Stimulated activated CD8-positive, alpha-beta memory T cell treated with anti-CD3 and anti-CD28 coated beads, Interleukin-7, amount 100 ng/mL, for 1 hour (primary cell): Measurements from ENCODE around the gene HS2ST1.

Source experiments
- DNase-seq, 2 donors: peaks; one replicate each; pipeline ENCODE4 v3.0.0-alpha.2; 2020; ENCODE audit warnings: low read depth in 2 of 2

HS2ST1 gene

GRCh38 chr1:87111659-87112371 lies 197.4 kb downstream of the HS2ST1 start:
- DNase-seq: no peak

GRCh38 chr1:87113313-87113712 lies 198.9 kb downstream of the HS2ST1 start:
- DNase-seq: no peak

DNA sequence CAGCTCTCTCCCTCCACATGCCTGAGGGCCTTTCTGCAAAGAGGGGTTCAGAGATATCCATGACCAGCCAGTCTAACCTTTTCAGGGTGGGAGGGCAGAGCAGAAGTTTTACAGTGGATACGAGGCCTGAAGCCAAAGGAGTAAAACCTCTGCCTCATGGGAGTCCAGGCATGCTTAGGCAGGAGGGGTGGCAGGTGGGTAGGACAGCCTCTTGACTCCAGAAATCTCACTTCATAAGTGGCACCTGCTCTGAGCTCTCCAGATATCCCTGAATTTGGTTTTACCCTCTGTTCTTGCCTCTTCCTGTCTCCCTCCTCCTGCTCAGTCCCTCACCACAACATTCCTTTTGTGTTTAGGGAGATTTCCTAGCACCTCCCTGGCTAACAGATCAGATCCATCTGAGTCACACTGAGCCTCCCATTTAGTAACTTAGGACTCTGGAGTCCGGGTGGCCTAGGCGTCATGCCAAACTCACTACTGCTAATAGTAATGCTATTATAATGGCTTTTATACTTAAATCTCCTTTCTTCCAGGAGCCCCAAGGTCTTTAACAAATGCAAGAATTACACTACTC lies 201.0 kb downstream of the HS2ST1 start:
- DNase-seq: no peak

GRCh38 chr1:87115891-87116290 lies 201.5 kb downstream of the HS2ST1 start:
- DNase-seq: no peak

DNA sequence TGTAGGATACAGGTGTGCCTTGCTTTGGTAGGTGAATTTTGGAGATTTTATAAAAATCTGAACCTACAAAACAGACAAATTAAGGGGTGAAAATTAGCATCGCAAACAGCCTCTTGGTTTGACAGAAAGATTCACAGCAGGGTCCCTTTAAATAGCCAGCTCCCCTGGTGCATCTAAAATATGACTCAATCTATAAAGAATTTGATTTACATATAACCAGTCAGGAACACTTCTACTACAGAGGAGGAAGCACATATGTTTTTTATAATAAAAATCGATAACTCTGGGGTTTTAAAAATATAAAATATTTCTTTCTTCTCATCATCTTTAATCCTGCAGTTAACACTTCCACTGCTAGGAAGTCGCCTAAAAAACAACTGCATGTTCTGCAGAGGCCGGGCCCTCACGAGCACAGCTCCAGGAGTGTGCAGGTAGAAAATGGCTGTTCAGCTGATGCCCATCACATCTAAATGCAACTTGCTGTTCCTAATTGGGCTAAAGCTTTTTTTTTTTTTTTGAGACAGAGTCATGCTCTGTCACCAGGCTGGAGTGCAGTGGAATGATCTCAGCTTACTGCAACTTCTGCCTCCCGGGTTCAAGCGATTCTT lies 203.4 kb downstream of the HS2ST1 start:
- DNase-seq: no peak

GRCh38 chr1:87119541-87120140 lies 205.2 kb downstream of the HS2ST1 start:
- DNase-seq: no peak

DNA sequence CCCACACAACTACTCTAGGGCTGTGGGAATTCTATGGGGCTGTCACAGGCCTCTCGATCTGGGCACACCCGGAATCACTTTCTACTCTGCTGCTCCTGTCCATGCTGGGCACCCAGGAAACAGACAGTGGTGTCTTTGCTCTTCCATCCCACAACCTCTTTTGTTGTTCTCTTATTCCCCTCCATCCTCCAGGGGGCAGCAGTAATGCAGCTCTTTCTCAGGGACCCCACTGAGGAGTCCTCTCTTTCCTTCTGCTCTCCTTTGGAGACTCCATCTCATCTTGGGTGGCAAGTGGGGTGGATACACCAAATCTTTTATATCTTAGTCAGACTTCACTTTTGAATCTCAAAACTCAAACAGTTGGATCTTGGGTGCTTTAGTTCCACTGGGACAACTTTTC lies 206.3 kb downstream of the HS2ST1 start:
- no peak for DNase-seq

DNA sequence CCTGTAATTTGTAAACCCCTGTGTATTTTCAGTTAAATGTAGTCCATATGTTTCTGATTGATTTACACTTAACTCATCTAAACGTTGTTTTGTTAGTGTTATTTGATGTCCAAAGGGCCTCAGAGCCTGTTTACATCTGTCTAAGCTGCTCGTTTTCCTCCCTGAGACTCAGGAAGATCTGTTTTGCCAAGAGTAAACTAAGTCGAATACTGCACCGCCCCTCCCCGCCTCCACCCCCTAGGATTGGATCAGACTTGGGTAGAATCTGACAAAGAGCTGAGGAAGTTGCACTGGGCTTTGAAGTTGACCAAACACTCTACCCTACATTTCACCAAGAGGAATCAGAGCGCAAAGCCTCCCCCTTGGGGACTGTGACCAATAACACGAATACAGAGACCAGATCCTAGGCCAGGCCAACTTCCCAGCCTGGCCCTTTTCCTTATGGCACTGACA lies 207.3 kb downstream of the HS2ST1 start:
- no peak for DNase-seq

GRCh38 chr1:87122243-87122642 lies 207.8 kb downstream of the HS2ST1 start:
- DNase-seq: no peak

DNA sequence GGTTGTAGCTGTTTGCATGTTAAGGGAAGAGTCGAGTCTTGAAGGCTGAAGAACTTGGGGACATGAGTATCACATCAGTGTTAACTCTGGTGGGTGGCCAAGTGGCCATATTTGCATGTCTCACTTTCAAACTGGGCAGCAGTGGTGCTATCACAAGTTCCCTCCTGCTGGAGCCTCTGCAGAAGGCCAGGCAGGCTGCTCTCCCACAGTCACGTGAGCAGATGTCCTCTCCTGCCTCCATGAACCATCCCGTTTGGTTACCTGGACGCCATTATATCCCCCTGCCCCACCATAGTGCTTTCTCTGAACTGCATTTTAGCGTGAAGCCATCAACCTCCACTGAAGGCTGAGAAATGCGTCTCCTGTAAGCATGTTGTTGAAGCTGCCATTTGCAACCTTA lies 209.2 kb downstream of the HS2ST1 start:
- no peak for DNase-seq

DNA sequence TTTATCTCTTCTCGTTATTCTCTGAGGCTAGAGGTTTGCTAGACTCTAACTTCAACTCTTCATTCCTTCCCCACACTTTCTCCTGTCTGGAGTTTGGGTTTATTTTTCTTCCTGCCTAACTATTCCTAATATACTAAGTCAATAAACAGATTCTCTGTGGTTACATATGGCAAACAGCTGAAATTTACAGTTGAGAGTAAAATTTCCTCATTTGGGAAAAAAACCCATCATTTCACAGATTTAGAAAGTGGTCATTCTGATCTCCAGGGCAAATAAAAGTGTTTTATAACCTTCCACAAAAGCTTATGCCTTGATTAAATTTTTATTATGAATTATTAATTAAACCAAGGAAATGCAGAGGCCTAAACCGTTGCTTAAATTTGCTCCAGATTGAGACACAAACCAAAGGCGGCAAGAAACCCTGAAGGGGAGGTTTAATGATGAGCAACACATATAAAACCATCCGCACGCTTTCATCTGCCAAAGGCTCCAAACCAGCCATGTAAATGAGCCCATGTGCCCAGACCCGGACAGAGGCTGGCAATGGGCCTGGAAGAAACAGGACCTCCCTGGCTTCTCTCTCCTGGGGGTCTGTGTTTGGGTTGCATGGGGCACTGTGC lies 212.6 kb downstream of the HS2ST1 start:
- no peak for DNase-seq

DNA sequence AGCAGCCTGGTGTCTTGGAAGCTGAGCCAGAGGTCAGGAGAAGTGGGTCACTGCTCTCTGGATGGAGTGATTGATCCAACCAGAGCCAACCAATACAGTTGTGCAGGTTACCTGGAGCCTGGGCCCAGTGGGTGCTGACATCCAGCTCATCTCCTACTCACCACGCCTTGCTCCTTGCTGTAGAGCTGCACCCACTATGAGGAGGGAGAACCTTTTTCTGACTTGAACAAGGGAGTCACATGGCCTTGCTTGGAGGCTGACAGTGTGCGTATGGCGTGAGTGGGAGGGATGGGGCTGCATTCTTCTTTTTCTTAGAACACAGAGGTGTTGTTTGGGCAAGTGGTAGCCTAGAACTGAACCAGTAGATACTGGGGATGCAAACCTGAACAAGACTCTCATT lies 213.1 kb downstream of the HS2ST1 start:
- no peak for DNase-seq

GRCh38 chr1:87129038-87129437 lies 214.6 kb downstream of the HS2ST1 start:
- DNase-seq: no peak

DNA sequence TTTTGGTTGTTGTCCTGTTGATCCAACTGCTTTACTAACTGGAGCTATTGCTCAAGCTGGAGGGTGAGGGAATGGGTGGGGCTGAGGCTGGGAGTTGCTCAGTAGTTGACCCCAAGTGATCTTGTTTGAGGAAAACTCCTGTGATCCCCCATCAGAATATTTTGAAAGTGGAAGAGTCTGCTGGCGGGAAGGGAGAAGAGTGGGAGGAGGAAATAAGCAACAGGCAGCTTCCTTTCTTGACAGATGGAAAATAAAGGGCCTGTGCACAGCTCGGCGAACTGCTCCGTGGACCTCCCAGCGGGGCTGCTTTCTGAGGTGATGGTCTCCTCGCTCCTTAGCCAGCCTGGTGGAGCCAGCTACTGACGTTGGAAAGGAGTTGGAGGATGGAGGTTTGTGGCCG lies 215.2 kb downstream of the HS2ST1 start:
- DNase-seq: no peak

DNA sequence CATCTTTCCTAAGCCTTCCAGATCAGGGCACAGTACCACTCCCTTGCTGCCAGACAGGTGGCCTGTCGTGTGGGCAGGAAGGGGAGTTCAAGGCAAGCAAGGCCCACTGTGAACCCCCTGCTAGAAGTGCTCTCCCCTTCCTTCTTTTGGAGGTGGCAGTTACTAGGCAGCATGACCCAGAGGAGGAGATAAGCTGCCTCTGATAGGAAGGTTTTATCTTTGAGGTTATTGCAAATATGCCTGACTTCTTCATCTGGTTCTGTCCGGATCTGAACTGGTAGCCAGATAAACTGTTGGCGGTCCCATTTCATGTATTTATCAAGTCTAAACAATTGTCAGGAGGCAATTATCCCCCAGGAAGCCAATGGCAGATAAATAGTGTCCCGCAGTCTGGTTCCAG lies 216.0 kb downstream of the HS2ST1 start:
- DNase-seq: no peak

- DNase-seq: peak; percentile 28 to 54
Observed at GRCh38 chr1:87131809-87132283, 217.4 kb downstream of the HS2ST1 start.

DNA sequence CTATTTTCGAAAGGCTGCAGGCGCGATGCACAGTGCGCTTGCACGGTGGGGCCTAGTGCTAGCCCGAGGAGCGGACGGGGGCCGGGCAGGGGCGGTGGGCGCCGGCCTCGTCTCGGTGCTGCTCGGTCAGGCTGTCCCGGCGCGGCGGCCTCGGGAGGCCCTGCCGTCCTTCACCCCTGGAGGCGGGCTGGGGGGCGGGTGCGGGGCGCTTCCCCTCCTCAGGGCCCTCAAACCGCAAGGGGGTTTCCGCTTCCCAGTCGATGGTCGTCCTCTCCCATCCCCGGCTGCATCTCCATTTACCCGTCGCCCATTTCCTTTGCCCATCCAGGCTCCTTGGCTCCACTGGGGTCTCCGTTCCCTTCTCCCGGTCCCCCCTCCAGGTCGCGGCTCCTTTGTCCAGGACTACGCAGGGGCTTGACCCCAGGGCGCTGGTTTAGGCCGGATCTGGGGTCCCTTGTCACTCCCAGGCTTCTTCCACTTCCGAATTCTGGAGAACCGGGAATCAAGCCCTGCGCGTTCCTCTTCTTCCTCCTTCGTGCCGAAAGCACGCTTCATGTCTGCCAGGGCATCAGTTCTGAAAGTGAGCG lies 217.9 kb downstream of the HS2ST1 start:
- DNase-seq: no peak

DNA sequence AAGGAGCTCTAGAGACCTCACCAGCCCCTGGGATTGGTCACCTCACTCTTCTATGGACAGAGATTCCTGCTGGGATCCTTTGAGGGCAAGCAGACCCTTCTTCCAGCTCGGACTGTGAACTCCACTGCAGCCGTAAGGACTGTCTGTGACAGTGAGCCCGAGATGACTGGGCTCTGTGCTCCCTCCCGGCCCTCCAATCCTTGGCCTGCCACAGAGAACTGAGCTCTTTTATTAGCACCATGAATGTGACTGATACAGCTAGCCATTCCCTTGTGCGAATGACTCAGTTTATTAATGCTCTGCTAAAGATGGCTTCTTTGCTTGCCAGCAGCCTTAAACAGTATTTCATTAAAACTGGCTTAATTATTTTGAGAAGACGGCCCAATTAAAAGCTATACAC lies 219.6 kb downstream of the HS2ST1 start:
- no peak for DNase-seq

- DNase-seq: no peak
Observed at GRCh38 chr1:87134625-87135328, 220.3 kb downstream of the HS2ST1 start.

DNA sequence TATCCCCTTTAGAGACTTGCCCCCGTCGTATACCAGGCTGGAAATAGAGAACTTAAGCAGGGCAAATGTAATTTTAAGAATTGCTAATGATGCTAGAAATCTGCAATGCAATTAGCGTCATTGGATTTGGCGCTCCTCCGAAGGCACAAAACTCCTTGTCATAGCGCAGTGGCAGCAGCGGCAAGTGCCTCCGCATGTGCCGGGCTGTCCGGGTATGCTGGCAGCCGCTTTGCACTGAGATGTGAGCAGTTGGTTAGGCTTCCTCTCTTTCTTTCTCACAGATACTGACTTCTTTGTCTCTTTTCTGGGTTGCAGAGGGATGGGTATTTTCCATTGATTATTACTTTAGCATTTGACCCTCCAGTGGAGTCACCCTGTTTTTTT lies 220.9 kb downstream of the HS2ST1 start:
- no peak for DNase-seq

- no peak for DNase-seq
Observed at GRCh38 chr1:87136607-87137341, 222.3 kb downstream of the HS2ST1 start.
